ENCODE data around the gene SHFL. TPM values are rescaled to one million over a fixed set of nuclear protein-coding genes. Genes with fewer than 3 reads are reported as not detected.

Gene SHFL
- polyA plus RNA-seq, 1 donor, result 9.8 TPM

DNA sequence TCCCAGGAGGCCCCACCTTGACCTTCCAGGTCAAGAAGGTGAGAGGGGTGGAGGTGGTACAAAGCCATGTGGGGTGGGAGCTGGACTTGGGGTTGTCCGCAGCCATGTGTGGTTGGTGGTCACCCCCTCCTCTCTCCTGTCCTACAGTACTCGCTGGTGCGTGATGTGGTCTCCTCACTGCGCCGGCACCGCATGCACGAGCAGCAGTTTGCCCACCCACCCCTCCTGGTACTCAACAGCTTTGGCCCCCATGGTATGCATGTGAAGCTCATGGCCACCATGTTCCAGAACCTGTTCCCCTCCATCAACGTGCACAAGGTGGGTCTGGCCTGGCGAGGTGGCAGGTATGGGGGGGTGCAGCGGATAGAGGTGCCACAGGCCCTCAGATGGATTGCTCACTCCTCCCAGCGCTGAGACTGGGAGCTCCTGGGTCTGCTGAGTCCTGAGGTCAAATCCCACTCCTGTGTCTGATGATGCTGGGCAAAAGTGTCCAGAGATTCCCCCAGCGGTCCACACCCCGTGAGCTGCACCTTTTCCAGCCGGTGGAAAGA, 21.8 kb downstream of the SHFL start:
- DNase-seq (ENCODE audit: low read depth), result no peak

DNA sequence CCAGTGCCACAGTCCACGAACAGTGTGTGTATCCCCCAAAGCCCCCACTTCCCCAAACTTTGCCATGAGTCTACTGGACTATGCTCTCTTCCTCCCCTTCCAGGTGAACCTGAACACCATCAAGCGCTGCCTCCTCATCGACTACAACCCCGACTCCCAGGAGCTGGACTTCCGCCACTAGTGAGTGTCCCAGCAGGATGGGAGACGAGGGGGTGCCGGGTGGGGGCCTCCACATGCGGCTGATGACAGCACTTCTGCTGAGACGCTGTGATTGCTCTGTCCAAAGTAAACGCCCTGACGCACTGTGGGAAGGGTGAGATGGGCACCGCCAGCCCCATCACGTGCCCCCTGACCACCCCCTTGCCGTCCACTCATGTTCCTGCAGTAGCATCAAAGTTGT, 23.4 kb downstream of the SHFL start:
- DNase-seq (ENCODE audit: low read depth), result no peak

DNA sequence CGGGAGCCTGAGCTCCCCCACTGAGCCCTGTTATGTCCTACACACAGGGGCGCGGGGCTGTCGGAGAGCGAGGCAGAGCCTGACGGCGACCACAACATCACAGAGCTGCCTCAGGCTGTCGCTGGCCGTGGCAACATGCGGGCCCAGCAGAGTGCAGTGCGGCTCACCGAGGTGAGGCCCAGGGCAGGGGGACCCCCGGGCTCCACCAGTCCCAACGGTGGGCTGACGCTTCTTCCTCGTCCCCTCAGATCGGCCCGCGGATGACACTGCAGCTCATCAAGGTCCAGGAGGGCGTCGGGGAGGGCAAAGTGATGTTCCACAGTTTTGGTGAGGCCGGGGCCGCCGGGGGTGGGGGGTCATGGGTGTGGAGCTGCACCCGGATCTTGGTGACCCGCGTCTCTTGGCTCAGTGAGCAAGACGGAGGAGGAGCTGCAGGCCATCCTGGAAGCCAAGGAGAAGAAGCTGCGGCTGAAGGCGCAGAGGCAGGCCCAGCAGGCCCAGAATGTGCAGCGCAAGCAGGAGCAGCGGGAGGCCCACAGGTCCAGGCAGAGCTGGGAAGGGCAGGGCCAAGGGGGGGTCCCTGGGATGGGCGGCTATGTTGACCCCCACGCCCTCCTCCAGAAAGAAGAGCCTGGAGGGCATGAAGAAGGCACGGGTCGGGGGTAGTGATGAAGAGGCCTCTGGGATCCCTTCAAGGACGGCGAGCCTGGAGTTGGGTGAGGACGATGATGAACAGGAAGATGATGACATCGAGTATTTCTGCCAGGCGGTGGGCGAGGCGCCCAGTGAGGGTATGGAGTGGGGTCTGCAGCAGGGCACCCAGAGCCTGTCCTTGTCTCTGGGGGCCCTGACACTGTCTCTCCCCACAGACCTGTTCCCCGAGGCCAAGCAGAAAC, 24.2 kb downstream of the SHFL start:
- DNase-seq (ENCODE audit: low read depth), result no peak

DNA sequence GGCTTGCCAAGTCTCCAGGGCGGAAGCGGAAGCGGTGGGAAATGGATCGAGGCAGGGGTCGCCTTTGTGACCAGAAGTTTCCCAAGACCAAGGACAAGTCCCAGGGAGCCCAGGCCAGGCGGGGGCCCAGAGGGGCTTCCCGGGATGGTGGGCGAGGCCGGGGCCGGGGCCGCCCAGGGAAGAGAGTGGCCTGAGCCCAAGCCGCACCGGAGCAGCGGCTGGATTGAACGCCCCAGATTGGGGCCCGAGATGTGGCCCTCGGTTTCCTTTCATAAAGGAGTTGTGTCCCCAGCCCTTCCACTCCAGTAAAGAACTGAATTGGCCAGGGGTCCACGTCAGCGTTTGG, 24.8 kb downstream of the SHFL start:
- no peak for DNase-seq (ENCODE audit: low read depth)

DNA sequence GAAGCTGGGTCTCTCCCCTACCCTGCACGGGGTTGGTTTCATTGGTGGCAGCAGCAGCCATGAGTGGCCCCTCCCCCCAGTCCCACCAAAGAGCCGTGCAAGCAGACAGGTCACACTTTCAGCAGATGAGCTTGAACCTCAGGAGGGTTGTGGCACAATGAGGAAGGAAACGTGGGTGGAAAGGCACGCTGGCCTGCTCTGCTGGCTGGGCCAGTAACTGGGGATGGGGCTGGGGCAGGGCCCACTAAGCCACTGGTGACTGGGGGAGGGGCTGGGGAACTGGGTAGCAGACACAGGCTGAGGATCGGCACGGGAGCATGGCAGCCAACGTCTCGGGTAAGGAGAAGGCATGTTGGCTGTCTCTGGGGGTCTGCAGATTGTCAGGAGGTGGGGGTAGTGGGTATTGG, 25.3 kb downstream of the SHFL start, which contains the start of gene P2RY11:
Gene P2RY11 (plus strand): TSS at position 289 of the 407 bp plus-strand sequence. CDS start 29 bp downstream, at position 318.
- DNase-seq (ENCODE audit: low read depth), result no peak

DNA sequence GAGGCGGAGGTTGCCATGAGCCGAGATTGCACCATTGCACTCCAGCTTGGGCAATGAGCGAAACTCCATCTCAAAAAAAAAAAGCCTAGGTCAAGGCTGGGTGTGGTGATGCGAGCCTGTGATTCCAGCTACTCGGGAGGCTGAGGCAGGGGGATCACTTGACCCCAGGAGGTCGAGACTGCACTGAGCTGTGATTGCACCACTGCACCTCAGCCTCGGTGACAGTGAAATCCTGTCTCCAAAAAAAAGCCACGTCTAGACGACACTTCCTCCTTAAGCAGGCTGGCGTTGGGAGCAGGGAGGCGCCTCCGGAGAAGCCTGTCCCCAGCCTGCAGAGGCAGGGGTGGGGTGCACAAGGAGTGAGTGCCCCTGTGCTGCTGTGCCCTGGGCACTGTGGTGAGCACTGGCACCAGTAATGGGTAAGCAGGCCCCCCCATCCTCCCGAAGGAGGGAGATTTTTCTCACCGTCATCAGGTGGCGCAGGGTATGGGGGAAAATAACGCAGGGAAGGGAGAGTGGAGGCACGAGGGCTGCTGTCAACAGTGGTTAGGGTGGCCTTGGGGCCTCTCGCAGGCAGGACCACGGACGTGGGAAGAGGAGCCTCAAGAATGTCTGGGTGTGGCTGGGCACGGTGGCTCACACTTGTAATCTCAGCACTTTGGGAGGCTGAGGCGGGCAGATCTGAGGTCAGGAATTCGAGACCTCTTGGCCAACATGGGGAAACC, 26.1 kb downstream of the SHFL start:
- no peak for DNase-seq (ENCODE audit: low read depth)

DNA sequence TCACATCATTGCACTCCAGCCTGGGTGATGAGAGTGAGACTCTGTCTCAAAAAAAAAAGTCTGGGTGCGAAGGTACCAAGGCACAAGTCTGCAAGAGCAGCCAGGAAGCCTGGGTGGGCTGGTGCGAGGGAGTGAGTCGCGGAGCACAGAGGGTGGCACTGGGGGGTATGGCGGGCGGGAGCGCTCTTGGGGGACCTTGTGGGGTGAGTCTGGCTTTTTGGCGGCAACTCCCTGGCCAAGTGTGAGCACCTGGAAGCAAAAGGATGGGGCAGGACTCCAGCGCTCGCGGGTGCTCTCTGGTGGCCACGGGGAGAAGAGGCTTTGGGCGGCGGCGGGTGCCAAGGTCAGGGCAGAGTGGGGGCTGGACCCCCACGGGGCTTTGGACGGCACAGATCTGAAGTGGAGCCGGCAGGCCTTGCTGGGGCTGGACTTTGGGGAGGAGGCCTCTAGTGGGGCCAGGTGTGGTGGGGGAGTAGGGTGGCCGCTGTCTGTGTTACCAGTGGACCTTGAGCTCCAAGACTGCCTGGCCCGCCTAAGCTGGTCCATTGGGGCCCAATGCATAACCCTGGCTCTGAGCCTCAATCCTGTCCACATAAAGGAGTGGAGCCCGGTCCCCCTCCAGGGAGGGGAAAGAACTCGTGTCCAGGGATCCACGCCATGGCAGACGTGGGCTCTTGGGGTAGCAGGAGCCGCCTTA, 26.9 kb downstream of the SHFL start:
- no peak for DNase-seq (ENCODE audit: low read depth)

DNA sequence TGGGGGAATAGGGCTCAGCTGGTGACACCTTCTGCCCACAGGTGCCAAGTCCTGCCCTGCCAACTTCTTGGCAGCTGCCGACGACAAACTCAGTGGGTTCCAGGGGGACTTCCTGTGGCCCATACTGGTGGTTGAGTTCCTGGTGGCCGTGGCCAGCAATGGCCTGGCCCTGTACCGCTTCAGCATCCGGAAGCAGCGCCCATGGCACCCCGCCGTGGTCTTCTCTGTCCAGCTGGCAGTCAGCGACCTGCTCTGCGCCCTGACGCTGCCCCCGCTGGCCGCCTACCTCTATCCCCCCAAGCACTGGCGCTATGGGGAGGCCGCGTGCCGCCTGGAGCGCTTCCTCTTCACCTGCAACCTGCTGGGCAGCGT, 27.5 kb downstream of the SHFL start:
- no peak for DNase-seq (ENCODE audit: low read depth)

DNA sequence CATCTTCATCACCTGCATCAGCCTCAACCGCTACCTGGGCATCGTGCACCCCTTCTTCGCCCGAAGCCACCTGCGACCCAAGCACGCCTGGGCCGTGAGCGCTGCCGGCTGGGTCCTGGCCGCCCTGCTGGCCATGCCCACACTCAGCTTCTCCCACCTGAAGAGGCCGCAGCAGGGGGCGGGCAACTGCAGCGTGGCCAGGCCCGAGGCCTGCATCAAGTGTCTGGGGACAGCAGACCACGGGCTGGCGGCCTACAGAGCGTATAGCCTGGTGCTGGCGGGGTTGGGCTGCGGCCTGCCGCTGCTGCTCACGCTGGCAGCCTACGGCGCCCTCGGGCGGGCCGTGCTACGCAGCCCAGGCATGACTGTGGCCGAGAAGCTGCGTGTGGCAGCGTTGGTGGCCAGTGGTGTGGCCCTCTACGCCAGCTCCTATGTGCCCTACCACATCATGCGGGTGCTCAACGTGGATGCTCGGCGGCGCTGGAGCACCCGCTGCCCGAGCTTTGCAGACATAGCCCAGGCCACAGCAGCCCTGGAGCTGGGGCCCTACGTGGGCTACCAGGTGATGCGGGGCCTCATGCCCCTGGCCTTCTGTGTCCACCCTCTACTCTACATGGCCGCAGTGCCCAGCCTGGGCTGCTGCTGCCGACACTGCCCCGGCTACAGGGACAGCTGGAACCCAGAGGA, 28.0 kb downstream of the SHFL start:
- no peak for DNase-seq (ENCODE audit: low read depth)

DNA sequence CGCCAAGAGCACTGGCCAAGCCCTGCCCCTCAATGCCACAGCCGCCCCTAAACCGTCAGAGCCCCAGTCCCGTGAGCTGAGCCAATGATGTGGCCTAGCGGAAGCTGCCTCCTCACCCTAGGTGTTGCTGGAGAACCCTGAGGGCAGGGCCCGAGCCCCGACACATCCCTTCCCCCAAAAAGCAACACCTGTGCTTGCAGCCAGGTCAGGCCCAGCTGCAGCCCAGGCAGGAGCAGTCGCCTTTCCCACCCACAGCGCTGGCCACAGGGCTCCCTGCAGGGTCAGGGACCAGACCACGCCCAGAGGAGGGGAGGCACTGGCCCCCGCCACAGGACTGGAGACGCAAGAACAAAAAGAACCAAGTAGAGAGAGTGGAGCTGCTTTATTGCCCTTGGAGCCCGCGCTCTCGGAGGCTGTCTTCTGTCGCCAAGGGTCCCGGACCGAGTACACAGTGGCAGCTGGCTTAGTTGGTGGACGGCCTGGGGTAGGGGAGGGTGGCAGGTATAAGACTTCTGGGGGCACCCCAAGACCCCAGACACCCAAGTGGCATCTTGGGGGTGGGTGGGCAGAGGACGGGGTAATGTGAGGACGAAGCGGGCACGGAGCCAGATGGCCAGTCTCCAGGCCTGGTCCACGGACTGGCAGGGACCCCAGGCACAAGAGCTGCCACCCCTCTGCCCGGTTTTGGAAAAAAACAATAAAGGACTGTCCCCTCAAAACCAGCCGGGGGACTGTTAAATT, 28.7 kb downstream of the SHFL start:
- DNase-seq (ENCODE audit: low read depth), result no peak

DNA sequence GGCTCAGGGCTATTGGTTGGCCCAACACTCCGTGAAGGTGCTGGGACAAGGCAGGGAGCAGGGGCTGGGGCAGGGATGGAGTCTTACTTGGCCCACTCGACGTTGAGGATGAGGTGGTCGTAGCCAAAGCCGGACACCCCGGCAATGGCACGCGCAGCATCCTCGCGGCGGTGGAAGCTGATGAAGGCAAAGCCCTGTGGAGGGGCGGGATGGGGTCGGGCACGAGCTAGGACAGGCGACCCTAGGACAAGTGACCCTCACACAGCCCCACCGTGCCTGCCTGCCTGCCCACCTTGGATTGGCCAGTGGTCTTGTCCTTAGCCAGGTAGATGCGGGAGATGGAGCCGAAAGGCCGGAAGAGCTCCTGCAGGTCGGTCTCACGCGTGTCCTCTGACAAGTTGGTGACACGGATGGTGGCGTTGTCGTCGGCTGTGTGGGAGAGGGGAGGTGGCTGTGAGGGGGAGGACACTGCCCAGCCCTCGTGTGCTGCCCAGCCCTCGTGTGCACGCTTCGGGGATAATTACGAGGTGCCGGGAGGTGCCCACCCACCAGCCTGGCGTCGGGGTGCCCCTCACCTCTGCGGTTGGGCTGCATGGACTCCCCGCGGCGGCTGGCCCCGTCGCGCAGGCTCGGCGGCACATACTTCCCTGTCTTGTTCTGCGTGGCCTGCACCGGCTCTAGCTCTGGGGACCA, 29.4 kb downstream of the SHFL start:
- DNase-seq (ENCODE audit: low read depth), result no peak

DNA sequence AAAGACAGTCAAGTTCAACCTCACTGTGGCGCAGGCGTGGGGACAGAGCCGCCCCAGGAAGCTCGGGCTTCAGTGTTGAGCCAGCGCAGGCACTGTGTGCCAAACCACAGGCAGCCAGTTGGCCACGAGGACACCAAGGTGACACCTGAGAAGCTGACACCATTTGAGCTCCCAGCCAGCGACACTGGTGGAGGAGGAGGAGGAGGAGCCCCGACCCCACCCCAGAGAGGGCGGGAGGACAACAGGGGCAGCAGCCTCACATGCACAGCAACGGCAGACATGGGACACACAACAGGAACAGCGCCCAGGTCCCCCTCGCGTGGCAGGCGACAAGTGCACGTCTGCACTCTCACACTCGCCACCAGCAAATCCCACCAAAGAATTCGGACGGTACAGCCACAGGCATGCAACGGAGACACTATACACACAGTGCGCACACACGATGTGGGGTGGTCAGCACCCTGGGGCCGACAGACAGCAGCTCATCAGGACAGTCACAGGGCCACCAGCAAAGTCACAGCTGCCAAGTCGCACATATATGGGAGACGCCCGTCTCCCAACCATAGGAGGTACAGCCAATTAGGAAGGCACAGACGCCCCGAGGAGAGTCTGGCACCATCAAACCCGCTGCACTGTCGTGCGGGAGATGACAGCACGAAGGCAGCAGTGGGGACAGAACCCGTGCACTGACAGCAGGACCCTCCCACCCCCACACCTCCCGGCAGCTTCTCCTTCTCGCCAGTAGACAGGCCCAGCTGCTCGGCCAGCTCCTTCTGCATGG, 30.2 kb downstream of the SHFL start:
- no peak for DNase-seq (ENCODE audit: low read depth)

DNA sequence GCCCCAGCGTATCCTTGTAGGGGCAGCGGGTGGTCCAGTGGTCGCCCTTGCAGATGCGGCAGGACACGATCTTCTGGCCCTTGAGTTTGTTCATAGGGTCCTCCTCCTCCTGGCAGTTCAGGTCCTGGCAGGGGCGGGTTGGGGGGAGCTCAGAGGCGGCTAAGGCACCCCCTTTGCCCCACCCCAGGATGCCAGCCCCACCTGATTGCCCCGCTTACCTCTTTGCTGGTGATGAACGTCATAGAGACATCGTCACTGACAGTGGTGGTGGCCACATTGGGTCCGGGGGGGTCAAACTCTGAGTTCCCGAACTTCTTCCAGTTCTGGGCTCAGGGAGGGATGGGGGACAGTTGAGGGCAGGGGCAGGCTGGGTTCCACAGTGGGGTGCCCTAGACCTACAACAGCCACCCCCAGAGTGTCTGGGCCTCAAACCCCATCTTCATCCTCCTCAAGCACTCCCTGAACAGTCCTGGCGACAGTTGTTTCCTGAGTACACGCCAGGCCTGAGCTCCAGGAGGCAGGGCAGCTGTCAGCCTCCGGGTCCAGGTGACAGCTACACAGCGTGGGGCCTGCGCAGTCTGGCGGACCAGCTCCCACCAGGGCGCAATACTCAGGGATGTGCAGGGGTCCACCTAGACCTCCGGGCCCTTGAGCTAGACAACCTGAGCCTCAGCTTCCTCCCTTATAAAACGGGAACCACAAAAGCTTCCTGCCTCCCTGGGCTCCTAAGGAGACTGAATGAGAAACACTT, 30.9 kb downstream of the SHFL start:
- DNase-seq (ENCODE audit: low read depth), result no peak

DNA sequence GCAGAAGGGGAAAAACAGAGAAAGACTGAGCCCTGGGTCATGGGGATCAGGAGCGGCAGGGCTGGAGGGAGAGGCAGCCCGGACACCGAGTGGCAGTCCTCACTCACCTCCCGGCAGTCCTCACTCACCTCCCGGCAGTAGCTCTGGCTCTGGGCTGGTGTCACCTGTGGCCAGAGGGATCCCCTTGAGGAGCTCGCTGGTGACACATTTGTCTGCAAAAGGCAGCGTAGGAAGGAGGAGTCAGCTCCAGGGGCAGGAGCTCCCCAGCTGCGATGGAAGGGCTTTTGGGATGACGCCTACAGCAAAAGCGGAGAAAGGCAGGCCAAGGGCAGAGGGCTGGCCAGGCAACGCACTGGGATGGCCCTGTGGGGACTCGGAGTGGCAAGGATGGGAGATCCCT, 32.8 kb downstream of the SHFL start:
- no peak for DNase-seq (ENCODE audit: low read depth)

DNA sequence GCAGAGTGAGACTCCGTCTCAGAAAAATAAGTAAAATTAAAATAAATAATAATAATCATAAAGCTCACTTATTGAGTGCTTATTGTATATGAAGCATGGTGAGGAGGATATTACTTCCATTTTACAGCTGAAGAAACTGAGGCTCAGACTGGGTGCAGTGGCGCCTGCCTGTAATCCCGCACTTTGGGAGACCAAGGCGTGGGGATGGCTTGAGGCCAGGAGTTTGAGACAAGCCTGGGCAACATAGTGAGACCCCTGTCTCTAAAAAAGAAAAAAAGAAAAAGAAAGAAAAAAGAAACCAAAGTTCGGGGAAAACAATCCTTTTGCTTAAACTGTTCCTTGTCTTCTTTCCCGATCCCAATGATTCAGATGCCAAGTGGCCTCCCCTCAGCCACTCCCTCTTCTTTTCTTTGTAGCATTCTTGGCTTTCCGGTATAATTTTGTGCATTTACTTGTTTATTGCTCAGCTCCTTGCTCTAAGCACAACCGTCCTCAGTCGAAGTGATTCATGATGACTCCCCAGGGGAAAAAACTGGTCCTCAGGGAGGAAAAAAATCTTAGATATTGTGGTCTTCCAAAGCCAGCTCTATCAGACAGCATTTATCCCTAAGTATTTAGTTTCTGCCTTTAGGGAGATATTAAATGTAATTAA, 34.5 kb downstream of the SHFL start:
- DNase-seq (ENCODE audit: low read depth), result no peak

DNA sequence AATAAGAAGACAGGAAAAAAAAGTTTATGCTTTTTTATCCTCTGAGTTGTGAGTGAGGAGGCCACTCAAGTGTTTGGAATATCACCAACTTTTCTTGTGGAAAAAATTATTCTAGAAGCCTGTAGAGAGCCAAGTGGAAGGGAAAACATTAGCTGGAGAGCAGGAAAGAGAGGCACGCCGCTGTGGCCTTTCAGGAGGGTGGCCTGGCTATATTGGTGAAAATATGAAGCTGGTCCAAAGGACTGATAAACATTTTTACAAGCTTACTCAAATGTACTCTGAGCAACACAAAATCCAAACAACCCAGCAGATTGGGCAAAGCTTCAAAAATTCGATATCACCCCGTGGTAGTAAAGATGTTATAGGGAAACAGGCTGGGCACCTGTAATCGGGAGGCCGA, 35.9 kb downstream of the SHFL start:
- peak; percentile 52 for DNase-seq (ENCODE audit: low read depth)

DNA sequence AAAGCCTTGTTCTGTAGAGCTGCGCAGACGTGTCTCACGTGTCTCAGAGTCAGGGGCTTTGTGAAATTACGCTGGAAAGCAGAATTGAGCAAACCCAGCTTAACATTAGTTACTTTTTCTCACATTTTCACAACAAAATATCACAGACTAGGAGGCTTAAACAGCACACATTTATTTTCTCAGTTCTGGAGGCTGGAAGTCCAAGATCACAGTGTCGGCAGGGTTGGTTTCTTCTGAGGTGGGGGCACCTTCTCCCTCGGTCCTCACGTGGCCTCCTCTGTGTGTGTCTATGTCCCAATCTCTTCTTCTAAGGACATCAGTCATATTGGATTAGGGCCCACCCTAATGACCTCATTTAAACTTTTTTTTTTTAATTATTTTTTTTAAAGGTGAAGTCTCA, 38.3 kb downstream of the SHFL start:
- no peak for DNase-seq (ENCODE audit: low read depth)

DNA sequence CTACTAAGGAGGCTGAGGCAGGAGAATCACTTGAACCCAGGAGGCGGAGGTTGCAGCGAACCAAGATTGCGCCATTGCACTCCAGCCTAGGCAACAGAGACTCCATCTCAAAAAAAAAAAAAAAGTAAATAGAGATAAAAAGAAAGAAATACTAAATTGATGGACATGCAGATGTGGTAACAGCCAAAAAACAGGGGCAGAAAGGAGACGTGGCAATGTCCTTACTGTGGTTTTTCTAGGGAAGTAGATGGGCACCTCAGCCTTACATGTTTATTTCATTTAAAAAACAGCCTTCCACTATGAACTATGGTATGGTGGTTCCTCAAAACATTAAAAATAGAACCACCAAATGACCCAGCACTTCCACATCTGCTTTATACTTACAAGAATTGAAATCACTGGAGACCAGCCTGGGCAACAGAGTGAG, 40.1 kb downstream of the SHFL start:
- DNase-seq (ENCODE audit: low read depth), result no peak

All from forelimb muscle (tissue), 1 donor.